Measurements from ENCODE around the gene SEMA5B. TPM values are rescaled to one million over a fixed set of nuclear protein-coding genes. Genes with fewer than 3 reads are reported as not detected.

SEMA5B gene
- polyA plus RNA-seq, 1 donor from 2014 or later = not detected

DNA sequence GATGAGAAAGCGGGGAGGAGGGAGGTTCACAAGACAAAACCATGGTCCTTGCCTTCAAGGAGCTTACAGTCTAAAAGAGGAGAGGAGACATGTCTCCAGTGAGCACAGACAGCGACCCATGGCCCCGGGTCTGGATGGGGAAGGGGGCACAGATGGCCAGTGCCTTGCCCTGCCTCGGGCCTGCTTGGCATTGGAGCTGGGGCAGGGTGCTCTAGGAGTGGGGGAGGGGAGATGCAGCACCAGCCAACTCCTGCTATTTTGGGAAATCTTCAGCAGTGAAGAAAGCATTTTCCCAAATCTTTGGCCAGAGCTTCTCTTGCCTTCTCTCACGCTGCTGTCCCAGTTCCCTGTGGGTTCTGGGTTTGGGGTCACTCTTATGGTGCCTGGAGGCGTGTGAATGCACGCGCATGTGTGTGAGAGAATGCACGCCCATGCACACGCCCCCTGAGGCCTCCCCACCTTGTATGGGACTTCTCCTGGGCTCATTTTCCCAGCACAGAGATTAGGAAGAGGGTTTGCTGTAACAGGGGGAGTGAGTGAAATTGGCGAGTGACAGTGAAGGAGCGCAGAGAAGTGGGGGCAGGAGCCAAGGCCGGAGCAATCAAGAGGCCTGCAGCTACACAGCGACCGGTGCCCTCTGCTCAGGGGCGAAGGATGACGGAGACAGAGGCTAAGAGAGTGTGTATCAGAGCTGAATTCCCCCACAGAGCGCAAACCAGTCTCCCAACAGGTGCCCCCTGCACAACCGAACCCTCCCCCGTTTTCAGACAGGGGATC is 71.5 kb downstream of the SEMA5B start:
- Mint-ChIP-seq H3K36me3 (peaks cover 4% of the 10 kb centered on the region), H3K9me3 (peaks cover 0 to 2% (median 0%) of the 10 kb centered on the region in 3 donors), H3K27ac (no peak overlapping the region), H3K27me3 (peaks cover 4% of the 10 kb centered on the region), H3K4me1 (no peaks in the 10 kb centered on the region), H3K4me3 (no peak overlapping the region)

DNA sequence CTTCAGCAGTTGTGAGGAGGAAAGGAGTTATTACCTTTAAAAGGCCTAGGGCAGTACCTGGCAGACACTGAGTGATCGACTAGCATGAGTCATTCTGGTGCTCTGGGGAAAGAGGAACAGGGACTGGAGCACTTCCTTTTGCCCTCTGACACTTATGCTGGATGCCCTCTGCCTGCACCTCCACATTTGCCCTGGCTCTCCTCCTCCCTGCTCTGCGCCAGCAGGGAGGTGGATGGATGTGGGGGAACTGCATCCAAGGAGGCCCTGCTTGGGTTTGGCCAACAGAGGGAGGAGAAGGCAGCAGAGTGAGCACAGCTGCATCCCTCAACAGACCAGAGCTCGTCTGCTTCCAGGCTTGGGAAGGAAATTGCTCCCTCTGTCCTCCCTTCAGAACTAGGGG is 75.0 kb downstream of the SEMA5B start:
- Mint-ChIP-seq H3K4me3 (no peak overlapping the region), H3K9me3 (peaks cover 0 to 2% (median 0%) of the 10 kb centered on the region in 3 donors), H3K4me1 (no peaks in the 10 kb centered on the region), H3K36me3 (peaks cover 5% of the 10 kb centered on the region), H3K27ac (peak overlapping the region in 1 of 3 donors; percentile 8), H3K27me3 (no peaks in the 10 kb centered on the region)

DNA sequence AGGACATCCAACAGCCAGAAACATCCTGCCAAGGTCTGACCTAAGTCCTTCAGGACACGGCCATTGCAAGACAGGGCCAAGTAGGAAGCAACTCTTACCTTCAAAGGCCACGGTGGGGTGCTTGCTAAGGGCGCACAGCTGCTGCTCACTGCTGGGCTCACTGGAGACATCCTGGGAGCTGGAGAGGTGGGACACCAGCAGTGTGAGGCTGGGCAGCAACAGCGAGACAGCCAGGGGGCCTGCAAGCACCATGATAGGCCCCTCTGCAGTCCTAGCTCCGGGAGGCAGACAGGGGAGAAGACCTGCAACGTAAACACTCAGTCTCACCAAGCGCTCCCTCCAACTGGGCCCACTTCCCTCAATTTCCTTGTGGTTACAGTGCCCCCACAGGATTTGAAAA is 79.2 kb downstream of the SEMA5B start:
- Mint-ChIP-seq H3K4me3 (no peak overlapping the region), H3K36me3 (peaks cover 3% of the 10 kb centered on the region), H3K27ac (no peak overlapping the region), H3K4me1 (peaks cover 3 to 5% (median 4%) of the 10 kb centered on the region in 3 donors), H3K9me3 (peaks cover 0 to 2% (median 0%) of the 10 kb centered on the region in 3 donors), H3K27me3 (no peaks in the 10 kb centered on the region)

DNA sequence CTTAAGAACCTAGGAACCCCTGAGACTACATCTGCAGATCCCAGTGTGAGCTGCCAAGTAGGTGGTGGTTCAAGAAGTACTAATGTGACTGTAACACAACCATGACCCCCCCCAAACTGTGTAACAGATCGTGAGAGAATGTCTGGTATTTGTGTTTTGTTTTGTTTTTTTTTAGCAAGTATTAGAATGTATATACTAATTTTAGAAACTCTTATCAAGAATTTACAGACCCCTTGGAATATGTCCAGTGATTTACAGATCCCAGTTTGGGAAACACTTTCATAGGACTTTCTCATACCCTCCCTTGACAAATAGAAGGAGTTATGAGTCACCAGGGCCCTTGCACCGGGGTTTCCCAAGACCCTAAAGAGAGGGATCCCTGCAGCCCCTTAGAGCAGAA is 79.8 kb downstream of the SEMA5B start:
- peaks cover 0 to 2% (median 0%) of the 10 kb centered on the region in 3 donors for H3K9me3 Mint-ChIP-seq
- H3K27me3 Mint-ChIP-seq = no peaks in the 10 kb centered on the region
- peaks cover 3% of the 10 kb centered on the region for H3K36me3 Mint-ChIP-seq
- H3K4me1 Mint-ChIP-seq = peaks cover 3 to 5% (median 4%) of the 10 kb centered on the region in 3 donors
- H3K4me3 Mint-ChIP-seq = no peak overlapping the region
- H3K27ac Mint-ChIP-seq = no peak overlapping the region

DNA sequence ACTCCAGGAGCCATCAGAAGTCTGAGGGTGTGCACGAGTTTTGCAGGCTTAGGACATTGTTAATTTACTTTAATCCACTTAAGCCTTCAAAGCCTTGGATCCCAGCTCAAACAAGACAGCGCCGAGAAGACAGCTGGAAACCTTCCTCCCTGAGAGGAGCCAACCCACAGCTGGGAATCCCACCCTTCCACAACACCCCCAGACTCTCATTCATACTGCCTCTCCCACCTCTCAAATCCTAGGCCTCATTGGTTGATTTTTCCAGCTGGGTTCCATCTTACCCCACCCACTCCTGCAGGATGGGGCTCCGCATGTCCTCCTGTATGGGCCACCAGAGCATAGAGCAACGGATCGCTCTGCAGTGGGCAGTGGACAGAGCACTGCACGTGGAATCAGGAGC is 80.4 kb downstream of the SEMA5B start:
- Mint-ChIP-seq H3K4me1 (peaks cover 3 to 5% (median 4%) of the 10 kb centered on the region in 3 donors), H3K4me3 (no peak overlapping the region), H3K9me3 (peaks cover 0 to 2% (median 0%) of the 10 kb centered on the region in 3 donors), H3K36me3 (peaks cover 3% of the 10 kb centered on the region), H3K27ac (no peak overlapping the region), H3K27me3 (no peaks in the 10 kb centered on the region)

DNA sequence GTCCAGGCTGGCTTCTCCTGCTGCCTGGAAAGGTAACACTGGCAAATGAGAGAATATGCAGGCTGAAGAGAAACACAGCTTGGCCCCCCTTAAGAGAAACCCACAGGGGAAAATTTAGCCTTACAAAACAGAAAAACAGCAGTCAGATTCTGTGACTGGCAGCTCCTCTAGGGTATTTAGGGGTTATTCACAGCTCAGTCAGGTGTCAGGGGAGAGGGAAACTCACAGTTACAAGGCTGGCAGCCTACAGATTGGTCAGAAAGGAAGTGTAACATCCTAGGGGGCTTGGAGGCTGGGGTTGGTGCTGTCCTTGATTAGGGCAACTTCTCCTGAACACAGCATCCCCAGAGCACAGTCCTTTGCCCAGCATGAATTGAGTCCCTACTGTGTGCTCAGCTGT is 81.4 kb downstream of the SEMA5B start:
- H3K36me3 Mint-ChIP-seq = peaks cover 3% of the 10 kb centered on the region
- H3K27ac Mint-ChIP-seq = no peak overlapping the region
- peaks cover 3 to 5% (median 4%) of the 10 kb centered on the region in 3 donors for H3K4me1 Mint-ChIP-seq
- H3K27me3 Mint-ChIP-seq = no peaks in the 10 kb centered on the region
- no peaks in the 10 kb centered on the region for H3K9me3 Mint-ChIP-seq
- no peak overlapping the region for H3K4me3 Mint-ChIP-seq

DNA sequence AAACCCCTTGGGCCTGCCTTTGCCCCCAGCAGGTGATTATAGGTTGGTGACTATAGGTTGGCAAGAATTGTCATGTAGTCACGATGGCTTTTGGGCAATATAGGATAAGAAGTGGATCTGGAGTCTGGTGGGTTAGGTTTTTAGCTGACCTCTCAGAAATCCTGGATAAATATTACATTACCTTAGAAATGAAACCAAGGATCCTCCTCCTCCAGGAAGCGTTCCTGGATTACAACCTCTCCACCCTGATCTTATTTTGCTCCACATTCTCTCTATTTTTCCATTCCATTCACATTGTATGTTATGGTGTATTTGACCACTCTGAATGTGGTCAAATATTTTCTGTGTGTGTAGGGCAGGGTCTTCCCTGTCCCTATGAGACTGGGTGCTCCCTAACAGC is 82.3 kb downstream of the SEMA5B start:
- H3K4me1 Mint-ChIP-seq = peaks cover 3 to 5% (median 4%) of the 10 kb centered on the region in 3 donors

DNA sequence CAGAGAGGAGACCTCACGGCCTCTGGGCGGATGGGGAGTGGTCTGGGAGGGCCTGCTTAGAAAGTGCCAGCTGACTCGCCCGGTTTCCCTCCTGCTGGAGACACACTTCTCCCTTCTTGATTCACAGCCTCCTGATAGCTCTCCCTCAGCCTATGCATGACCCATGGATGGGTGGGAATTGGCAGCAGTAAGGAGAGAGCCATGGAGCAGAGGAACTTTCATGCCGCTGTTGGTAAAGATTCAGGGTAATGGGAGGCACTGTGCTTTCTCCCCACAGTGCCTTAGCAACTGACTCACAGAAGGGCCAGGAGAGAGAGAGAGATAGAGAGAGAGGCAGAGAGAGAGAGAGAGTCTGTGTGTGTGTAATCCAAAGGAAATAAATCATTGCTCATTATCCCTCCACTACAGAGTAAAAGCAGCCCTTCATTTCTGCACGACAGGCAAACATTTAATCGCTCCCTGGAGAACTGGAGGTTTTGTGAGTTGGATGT is 82.8 kb downstream of the SEMA5B start:
- H3K27ac Mint-ChIP-seq = no peak overlapping the region
- H3K27me3 Mint-ChIP-seq = no peaks in the 10 kb centered on the region
- H3K4me1 Mint-ChIP-seq = peaks cover 3 to 7% (median 5%) of the 10 kb centered on the region in 3 donors
- peaks cover 3% of the 10 kb centered on the region for H3K36me3 Mint-ChIP-seq
- H3K9me3 Mint-ChIP-seq = no peaks in the 10 kb centered on the region
- H3K4me3 Mint-ChIP-seq = no peak overlapping the region

More for the DNA sequence above, 82.3 kb downstream of the SEMA5B start:
- Mint-ChIP-seq H3K9me3 (no peaks in the 10 kb centered on the region), H3K4me3 (no peak overlapping the region), H3K27ac (no peak overlapping the region), H3K27me3 (no peaks in the 10 kb centered on the region), H3K36me3 (peaks cover 3% of the 10 kb centered on the region)

DNA sequence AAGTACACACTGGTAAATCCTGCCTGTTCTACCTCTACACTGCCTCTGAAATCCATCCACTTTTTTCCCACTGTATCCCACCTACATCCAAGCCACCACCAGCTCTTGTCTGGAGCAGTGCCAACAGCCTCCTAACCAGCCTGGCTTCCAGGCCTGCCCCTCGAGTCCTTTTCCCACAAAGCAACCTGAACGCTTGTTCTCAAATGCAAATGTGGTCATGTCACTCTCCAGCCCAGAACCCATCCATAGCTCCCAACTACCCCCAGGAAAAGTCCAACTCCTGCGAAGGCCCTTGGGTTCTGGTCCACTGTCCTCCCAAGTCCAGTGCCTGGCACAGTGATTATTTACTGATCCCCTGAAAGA is 83.8 kb downstream of the SEMA5B start:
- Mint-ChIP-seq H3K27ac (no peak overlapping the region), H3K27me3 (no peaks in the 10 kb centered on the region), H3K4me1 (peaks cover 3 to 8% (median 5%) of the 10 kb centered on the region in 3 donors), H3K9me3 (no peaks in the 10 kb centered on the region), H3K36me3 (no peaks in the 10 kb centered on the region), H3K4me3 (peak overlapping the region in 2 of 4 donors; percentile 47 to 74)

DNA sequence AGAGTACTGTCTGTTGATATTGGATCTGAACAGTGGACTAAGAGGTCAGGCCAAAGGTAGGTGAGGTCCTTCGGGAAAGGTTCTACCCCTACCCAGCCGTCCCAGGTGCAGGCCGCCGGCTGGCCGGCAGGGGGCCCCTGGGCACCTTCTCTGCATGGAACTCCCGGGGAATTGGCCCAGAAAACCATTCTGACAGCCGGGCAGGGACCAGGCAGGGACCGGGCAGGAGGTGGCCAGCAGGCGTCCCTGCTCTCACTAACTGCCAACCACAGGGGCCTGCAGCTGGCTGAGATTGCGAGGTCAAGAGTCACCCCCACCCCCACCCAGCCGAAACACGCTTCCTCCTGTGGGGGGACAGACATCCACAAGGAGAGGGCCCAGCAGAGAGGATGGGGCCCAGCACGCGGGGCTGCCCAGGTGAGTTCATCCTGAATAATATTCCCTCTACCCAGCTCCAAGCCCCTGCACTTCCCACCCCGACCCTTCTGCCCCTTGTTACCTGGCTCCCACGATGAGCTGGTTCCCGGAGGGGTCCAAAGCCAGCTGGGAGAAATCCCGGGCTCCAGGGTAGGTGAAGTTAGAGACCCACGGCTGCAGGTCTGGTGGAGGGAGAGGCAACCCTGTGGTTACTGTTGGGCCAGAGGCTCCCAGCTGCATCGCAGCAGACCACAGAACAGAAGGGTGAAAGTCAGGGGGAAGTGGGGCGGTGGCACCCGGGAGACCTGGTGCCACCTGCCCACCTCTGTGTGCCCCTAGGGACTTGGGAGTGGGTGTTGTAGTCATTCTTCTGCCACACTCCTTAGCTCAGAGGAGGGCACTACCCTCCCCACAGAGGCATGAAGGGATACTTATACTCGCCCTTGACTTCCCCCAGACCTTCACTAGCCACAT is 84.4 kb downstream of the SEMA5B start:
- Mint-ChIP-seq H3K27ac (no peak overlapping the region), H3K36me3 (no peaks in the 10 kb centered on the region), H3K4me3 (peak overlapping the region in 1 of 4 donors; percentile 74), H3K4me1 (peaks cover 3 to 8% (median 5%) of the 10 kb centered on the region in 3 donors), H3K27me3 (no peaks in the 10 kb centered on the region), H3K9me3 (no peaks in the 10 kb centered on the region)

DNA sequence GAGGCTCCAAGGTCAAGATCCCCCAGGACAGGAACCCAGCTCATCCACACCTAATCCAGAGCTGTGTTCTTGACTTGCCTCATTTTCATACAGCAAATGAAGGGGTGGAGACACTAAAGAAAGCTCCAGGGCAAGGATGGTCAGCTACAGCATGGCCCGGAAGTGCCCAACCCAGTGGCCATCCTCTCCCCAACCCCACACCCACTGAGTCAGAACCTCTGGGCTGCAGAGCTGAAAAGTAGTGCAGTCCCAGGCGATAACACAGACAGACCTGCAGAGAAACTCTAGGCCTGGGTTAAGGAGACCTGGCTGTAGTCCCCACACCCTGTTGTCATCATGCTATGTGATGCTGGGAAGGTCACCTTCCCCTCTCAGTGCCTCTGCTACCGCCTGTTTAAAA is 85.3 kb downstream of the SEMA5B start:
- Mint-ChIP-seq H3K27me3 (no peaks in the 10 kb centered on the region), H3K4me3 (peak overlapping the region in 1 of 4 donors; percentile 45), H3K36me3 (no peaks in the 10 kb centered on the region), H3K9me3 (no peaks in the 10 kb centered on the region), H3K4me1 (peaks cover 3 to 8% (median 5%) of the 10 kb centered on the region in 3 donors), H3K27ac (no peak overlapping the region)

DNA sequence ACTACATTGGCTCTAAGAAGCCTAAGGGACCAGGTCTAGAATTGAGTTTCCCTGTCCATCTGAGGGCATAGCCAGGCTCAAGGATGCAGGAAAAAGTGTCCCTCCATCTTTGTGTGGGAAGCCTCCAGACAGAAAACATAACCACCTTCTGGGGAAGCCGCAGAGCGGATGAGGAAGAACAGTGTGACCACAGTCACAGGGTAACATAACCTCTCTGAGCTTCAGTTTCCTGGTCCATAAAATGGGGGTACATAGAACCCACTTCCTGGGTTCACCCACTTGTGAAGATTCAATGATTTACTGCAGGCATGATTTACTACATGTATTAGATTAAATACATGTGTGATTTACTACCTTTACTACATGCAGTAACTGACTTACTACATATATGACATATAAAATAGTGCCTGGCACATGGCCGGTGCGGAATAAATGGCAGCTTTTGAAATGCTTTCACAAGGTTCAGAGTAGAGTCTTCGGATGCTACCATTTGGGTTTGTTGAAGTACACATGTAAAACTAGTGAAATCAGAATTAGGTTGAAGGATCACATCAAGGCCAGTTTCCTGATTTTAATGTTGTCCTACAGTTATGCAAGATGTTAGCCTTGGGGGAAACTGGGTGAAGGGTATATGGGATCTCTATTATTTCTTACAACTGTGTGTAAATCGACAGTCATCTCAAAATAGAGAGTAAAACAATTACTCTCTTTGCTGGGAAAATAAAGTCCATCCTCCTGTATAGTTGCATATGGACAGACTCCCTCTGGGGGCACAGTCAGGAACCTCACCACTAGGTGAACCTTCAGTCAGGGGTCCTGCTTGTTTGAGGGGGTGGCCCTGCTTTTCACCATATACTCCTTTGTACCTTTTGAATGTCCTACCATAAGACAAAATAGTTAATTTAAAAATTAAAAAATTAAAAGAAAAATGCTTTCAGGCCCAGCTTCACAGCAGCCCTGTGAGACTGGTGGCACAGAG is 86.0 kb downstream of the SEMA5B start:
- Mint-ChIP-seq H3K36me3 (no peaks in the 10 kb centered on the region), H3K27ac (no peak overlapping the region), H3K4me1 (peaks cover 3 to 8% (median 5%) of the 10 kb centered on the region in 3 donors), H3K4me3 (peak overlapping the region in 1 of 4 donors; percentile 79), H3K9me3 (no peaks in the 10 kb centered on the region), H3K27me3 (no peaks in the 10 kb centered on the region)

DNA sequence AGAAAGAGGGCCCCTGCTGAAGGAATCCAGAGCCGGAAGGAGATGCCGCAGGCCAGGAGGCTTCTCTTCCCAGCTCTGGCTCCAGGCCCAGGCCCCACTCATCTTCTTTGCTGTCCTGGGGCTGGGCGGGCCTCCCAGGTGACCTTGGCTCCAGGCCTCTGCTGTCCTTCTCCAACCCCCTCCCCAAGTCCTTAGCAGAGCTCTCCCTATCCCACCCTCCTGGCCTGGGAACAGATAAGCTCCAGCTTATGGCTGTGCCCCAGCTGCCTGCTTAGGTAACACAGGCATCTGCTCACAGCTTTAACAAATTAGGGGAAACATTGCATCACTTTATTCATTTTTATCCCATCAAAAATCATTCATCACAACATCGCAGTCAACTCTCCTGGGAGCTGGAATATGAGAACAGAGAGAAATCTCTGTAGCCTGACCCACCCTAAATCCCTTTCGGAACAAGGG is 86.9 kb downstream of the SEMA5B start:
- Mint-ChIP-seq H3K27me3 (no peaks in the 10 kb centered on the region), H3K36me3 (no peaks in the 10 kb centered on the region), H3K4me1 (peaks cover 3 to 8% (median 5%) of the 10 kb centered on the region in 3 donors), H3K9me3 (no peaks in the 10 kb centered on the region), H3K4me3 (no peak overlapping the region), H3K27ac (no peak overlapping the region)

DNA sequence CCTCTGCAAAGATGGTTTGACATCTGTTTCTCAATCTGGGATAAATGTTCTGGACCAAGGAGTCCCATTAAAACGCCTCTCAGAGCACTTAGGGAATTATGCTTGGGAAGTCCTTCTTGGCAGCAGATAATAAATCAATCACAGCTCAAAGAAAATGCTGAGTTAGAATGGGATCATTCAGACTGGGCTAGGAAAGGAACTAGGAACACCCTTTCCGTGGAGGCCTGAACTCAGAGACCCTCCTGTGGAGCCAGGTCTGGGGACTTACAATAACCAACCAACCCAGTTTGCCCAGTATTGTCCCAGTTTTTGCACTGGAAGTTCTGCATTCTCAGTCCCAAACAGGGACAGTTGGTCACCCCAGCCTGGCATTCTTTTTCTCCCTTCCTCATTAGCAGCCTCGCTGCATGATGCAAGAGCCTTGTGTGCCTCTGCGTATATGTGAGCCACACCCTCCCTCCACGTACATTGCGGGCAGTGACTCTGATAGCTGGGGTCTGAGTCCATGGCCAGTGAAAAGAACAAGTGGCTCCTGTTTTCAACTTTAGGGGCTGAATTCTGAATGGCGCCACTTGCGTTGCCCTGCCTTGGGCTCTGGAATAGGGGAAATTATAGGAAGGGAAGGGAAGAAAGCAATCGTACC is 88.7 kb downstream of the SEMA5B start:
- Mint-ChIP-seq H3K4me1 (peaks cover 3 to 7% (median 4%) of the 10 kb centered on the region in 3 donors), H3K9me3 (no peaks in the 10 kb centered on the region), H3K36me3 (no peaks in the 10 kb centered on the region), H3K27ac (no peak overlapping the region), H3K27me3 (no peaks in the 10 kb centered on the region), H3K4me3 (no peak overlapping the region)
